K562 (cell line): ENCODE measurements around the gene NDRG3. TPM values are rescaled to one million over a fixed set of nuclear protein-coding genes. Genes with fewer than 3 reads are reported as not detected.

Experiments
- ATAC-seq: fragments of 200-7000 bp; cut with Tn5 transposase; 3 replicates; pipeline ENCODE4 v1.9.1; 2020; ENCODE audit warnings: moderate library complexity
- BruUV-seq: library from RNA; stranded (reverse); fragments of 400-500 nt; replicated peaks from 2 replicates; lab custom pipeline; 2021; lab: Mats Ljungman, UMichigan
- CTCF ChIA-PET: fragments of 300-600 bp; formaldehyde crosslinking; extraction: SDS; loops from one replicate; lab custom pipeline; 2021; ENCODE audit warnings: low intra/inter-chr PET ratio; lab: Yijun Ruan, JAX
- POLR2A ChIA-PET: fragments of 300-600, 350-650 bp; sonication (Branson Sonifier 250); formaldehyde crosslinking; extraction: SDS; loops from one replicate; lab custom pipeline; 2021; ENCODE audit warnings: antibody characterized with exemption, inconsistent platforms; lab: Yijun Ruan, JAX
- DNase-seq, 4 experiments: peaks; one replicate each; pipeline versions ENCODE4 v3.0.0 to v3.0.0-alpha.2; 2011 to 2018; ENCODE audit warnings: low spot score in 3 of 4, mixed read lengths in 3 of 4; ENCODE audit errors: extremely low read depth in 1 of 4
- FAIRE-seq: peaks from 2 replicates; lab custom pipeline; 2011; peaks lifted over from hg19 to GRCh38; lab: Jason Lieb, UNC
- H2AFZ ChIP-seq: 2 replicates; pipeline ENCODE4 v1.6.0; 2011; ENCODE audit warnings: low read depth, low read length, control low read depth, inconsistent platforms
- H3K27ac ChIP-seq: fragments of 200-600 bp; 3 replicates; pipeline ENCODE4 v1.8.0; 2011; ENCODE audit warnings: low read depth, mild to moderate bottlenecking, control low read depth, inconsistent platforms, low read length, moderate library complexity, mixed read lengths; ENCODE audit errors: extremely low read depth
- H3K27me3 ChIP-seq, 2 experiments: fragments of 300-600 bp in 1 of 2; 2 replicates in 1 of 2; 3 replicates in 1 of 2; pipeline versions ENCODE4 v1.6.0 to v1.8.0; 2011; ENCODE audit warnings: inconsistent platforms in 2 of 2, low read length in 2 of 2, mild to moderate bottlenecking in 1 of 2, mixed read lengths in 1 of 2, moderate library complexity in 1 of 2; ENCODE audit not compliant: control insufficient read depth in 2 of 2, insufficient read depth in 2 of 2
- H3K36me3 ChIP-seq: fragments of 300-600 bp; 3 replicates; pipeline ENCODE4 v1.8.0; 2011; ENCODE audit warnings: mild to moderate bottlenecking, low read length, inconsistent platforms; ENCODE audit not compliant: control insufficient read depth, insufficient read depth
- H3K4me1 ChIP-seq, 2 experiments: fragments of 200-600 bp in 1 of 2; replicated peaks in 1 of 2; 2 replicates in 1 of 2; 3 replicates in 1 of 2; pipeline versions ENCODE4 v1.5.1 to v1.8.0; 2011; ENCODE audit warnings: inconsistent platforms in 2 of 2, low read length in 2 of 2, mild to moderate bottlenecking in 1 of 2, mixed read lengths in 1 of 2, moderate library complexity in 1 of 2; ENCODE audit not compliant: control insufficient read depth in 2 of 2, insufficient read depth in 2 of 2
- H3K4me2 ChIP-seq: 2 replicates; pipeline ENCODE4 v1.6.1; 2011; ENCODE audit warnings: low read length, control low read depth, inconsistent platforms, mixed read lengths; ENCODE audit not compliant: insufficient read depth
- H3K4me3 ChIP-seq: fragments of 200-600 bp; sonication (generic), shearing (Covaris generic); 2 replicates; pipeline ENCODE4 v1.5.1; 2016; ENCODE audit warnings: control low read depth, inconsistent platforms
- H3K79me2 ChIP-seq: fragments of 200-600 bp; 3 replicates; pipeline ENCODE4 v1.8.0; 2011; ENCODE audit warnings: low read length, inconsistent platforms; ENCODE audit not compliant: control insufficient read depth, insufficient read depth
- H3K9ac ChIP-seq, 2 experiments: 2 replicates each; pipeline versions ENCODE4 v1.6.0 to v1.6.1; 2011; ENCODE audit warnings: low read depth in 2 of 2, low read length in 2 of 2, control low read depth in 1 of 2, inconsistent platforms in 1 of 2, mild to moderate bottlenecking in 1 of 2, mixed read lengths in 1 of 2; ENCODE audit not compliant: insufficient read depth in 1 of 2
- H3K9me1 ChIP-seq: one replicate; pipeline ENCODE4 v1.6.0; 2011; ENCODE audit warnings: inconsistent platforms, mild to moderate bottlenecking, low read length, moderate library complexity; ENCODE audit not compliant: control insufficient read depth, insufficient read depth
- H3K9me3 ChIP-seq: replicated peaks from 2 replicates; pipeline ENCODE4 v1.5.1; 2011; ENCODE audit warnings: low read depth, low read length, inconsistent platforms; ENCODE audit not compliant: control insufficient read depth, insufficient read depth
- H4K20me1 ChIP-seq: replicated peaks from 2 replicates; pipeline ENCODE4 v1.6.1; 2011; ENCODE audit warnings: low read length, inconsistent platforms, mixed read lengths; ENCODE audit not compliant: control insufficient read depth, insufficient read depth
- BACH1 ChIP-seq: fragments of 200-800 bp; sonication (Bioruptor generic); IDR thresholded peaks from 2 replicates; pipeline ENCODE4 v1.6.1; 2016; ENCODE audit warnings: missing genetic modification characterization, missing compliant biosample characterization
- C11orf30 ChIP-seq: fragments of 450-650 bp; IDR thresholded peaks from 2 replicates; pipeline ENCODE4 v1.6.1; 2016; ENCODE audit warnings: low read depth, mild to moderate bottlenecking
- CBFA2T3 ChIP-seq: fragments of 450-650 bp; IDR thresholded peaks from 2 replicates; pipeline ENCODE4 v1.6.1; 2017
- CHD1 ChIP-seq: fragments of 200-600 bp; sonication (generic); IDR thresholded peaks from one replicate; pipeline ENCODE4 v1.6.1; 2012; ENCODE audit warnings: mild to moderate bottlenecking, moderate library complexity, low read length, inconsistent platforms
- EGR1 ChIP-seq: fragments of 450-650 bp; conservative IDR thresholded peaks from 2 replicates; pipeline ENCODE4 v1.6.1; 2017; ENCODE audit warnings: mild to moderate bottlenecking
- ELF1 ChIP-seq: fragments of 200-800 bp; sonication (Bioruptor generic); IDR thresholded peaks from 2 replicates; pipeline ENCODE4 v1.6.1; 2016; ENCODE audit warnings: missing genetic modification characterization, missing compliant biosample characterization
- ELK1 ChIP-seq: sonication (generic); formaldehyde crosslinking; IDR thresholded peaks from 2 replicates; pipeline ENCODE4 v1.8.1; 2022; ENCODE audit warnings: missing genetic modification reagents
- EP400 ChIP-seq: fragments of 450-650 bp; IDR thresholded peaks from 2 replicates; pipeline ENCODE4 v1.6.1; 2017; ENCODE audit warnings: antibody characterized with exemption, mild to moderate bottlenecking, moderate library complexity
- ESRRA ChIP-seq: fragments of 450-650 bp; IDR thresholded peaks from 2 replicates; pipeline ENCODE4 v1.6.1; 2014; ENCODE audit warnings: low read depth, mild to moderate bottlenecking, moderate library complexity, borderline replicate concordance
- ILK ChIP-seq: fragments of 450-650 bp; IDR thresholded peaks from 2 replicates; pipeline ENCODE4 v1.6.1; 2016; ENCODE audit warnings: missing genetic modification characterization, low read depth, mild to moderate bottlenecking, missing compliant biosample characterization, moderate library complexity, borderline replicate concordance
- MAFG ChIP-seq: fragments of 450-650 bp; conservative IDR thresholded peaks from 2 replicates; pipeline ENCODE4 v1.6.1; 2016; ENCODE audit warnings: missing genetic modification characterization, missing compliant biosample characterization
- MAFK ChIP-seq: IDR thresholded peaks from 2 replicates; pipeline ENCODE4 v1.6.1; 2011; ENCODE audit warnings: low read length, improper control_type of control experiment
- NFE2 ChIP-seq: IDR thresholded peaks from 2 replicates; pipeline ENCODE4 v1.6.1; 2014; ENCODE audit warnings: antibody characterized with exemption, low read depth
- SIN3A ChIP-seq, 2 experiments: fragments of 150-350 bp in 1 of 2; IDR thresholded peaks; 2 replicates each; pipeline ENCODE4 v1.6.1; 2011 to 2016; ENCODE audit warnings: borderline replicate concordance in 2 of 2, low read depth in 2 of 2, low read length in 2 of 2, mild to moderate bottlenecking in 2 of 2, moderate library complexity in 2 of 2; ENCODE audit not compliant: control insufficient read depth in 1 of 2
- TAF1 ChIP-seq: IDR thresholded peaks from 2 replicates; pipeline ENCODE4 v1.6.1; 2011; ENCODE audit warnings: mild to moderate bottlenecking, low read length, moderate library complexity; ENCODE audit not compliant: insufficient read depth, control insufficient read depth, severe bottlenecking; ENCODE audit errors: extremely low read depth
- TCF3 ChIP-seq: sonication (generic); formaldehyde crosslinking; IDR thresholded peaks from 2 replicates; pipeline ENCODE4 v1.4.0; 2020; ENCODE audit warnings: mild to moderate bottlenecking, missing genetic modification reagents
- ZBTB7A ChIP-seq: IDR thresholded peaks from 2 replicates; pipeline ENCODE4 v1.6.1; 2011; ENCODE audit warnings: low read depth, mild to moderate bottlenecking, low read length, moderate library complexity, borderline replicate concordance; ENCODE audit not compliant: control insufficient read depth
- ZNF282 ChIP-seq: sonication (generic); formaldehyde crosslinking; IDR thresholded peaks from 2 replicates; pipeline ENCODE4 v1.8.1; 2023; ENCODE audit warnings: missing genetic modification reagents
- ZNF707 ChIP-seq: fragments of 250-450 bp; sonication (Bioruptor Pico); conservative IDR thresholded peaks from 2 replicates; pipeline ENCODE4 v1.8.0; 2022; ENCODE audit warnings: inconsistent platforms, mild to moderate bottlenecking, moderate library complexity
- WGBS: fragments of 100-300 bp; shearing (Covaris generic); methylation state at CpG from one replicate; pipeline ENCODE4 v1.1.6; 2016; ENCODE audit warnings: low coverage, mixed read lengths; ENCODE audit not compliant: insufficient coverage; ENCODE audit errors: missing lambda C conversion rate; 5-methylcytosine and 5-hydroxymethylcytosine counted together
- in situ Hi-C: fragments of 300-500 bp; cut with MboI; formaldehyde crosslinking; loops from 4 replicates; pipeline ENCODE4 v1.15.0; 2018; ENCODE audit warnings: inconsistent platforms, mixed read lengths
- intact Hi-C: fragments of 100-400 bp; cut with micrococcal nuclease; formaldehyde crosslinking; loops from 2 replicates; pipeline ENCODE4 v1.14.2; 2022
- polyA plus RNA-seq, 8 experiments: library from polyadenylated mRNA; depleted of rRNA in 4 of 8; stranded (reverse) in 5 of 8; unstranded in 3 of 8; fragments of >200 nt; fragmentation: Nextera tagmentation in 2 of 8; fragmentation: Illumina TruSeq in 1 of 8; extraction: Ambion mirVana in 2 of 8; extraction: Trizol in 1 of 8; gene quantifications; 2 replicates each; pipeline versions ENCODE4 v1.2.1 to v1.2.3, GENCODE V29; 2011 to 2014; ENCODE audit warnings: inconsistent platforms in 1 of 8, missing spikeins in 1 of 8
- total RNA-seq, 7 experiments: library from RNA; depleted of rRNA in 6 of 7; stranded (reverse); fragments of >200 nt in 6 of 7; fragmentation: Illumina TruSeq in 2 of 7; extraction: Trizol in 2 of 7; gene quantifications; 2 replicates each; pipeline versions ENCODE4 v1.2.1 to v1.2.3, GENCODE V29; 2011 to 2021; ENCODE audit warnings: low replicate concordance in 1 of 7

NDRG3 gene
- total and polyA plus RNA-seq, 9 of the 15 experiments (the other 6 are each of a cell fraction or from before 2014, with no cell fraction given): 14.6 to 39.4 (median 24.4) TPM

DNA sequence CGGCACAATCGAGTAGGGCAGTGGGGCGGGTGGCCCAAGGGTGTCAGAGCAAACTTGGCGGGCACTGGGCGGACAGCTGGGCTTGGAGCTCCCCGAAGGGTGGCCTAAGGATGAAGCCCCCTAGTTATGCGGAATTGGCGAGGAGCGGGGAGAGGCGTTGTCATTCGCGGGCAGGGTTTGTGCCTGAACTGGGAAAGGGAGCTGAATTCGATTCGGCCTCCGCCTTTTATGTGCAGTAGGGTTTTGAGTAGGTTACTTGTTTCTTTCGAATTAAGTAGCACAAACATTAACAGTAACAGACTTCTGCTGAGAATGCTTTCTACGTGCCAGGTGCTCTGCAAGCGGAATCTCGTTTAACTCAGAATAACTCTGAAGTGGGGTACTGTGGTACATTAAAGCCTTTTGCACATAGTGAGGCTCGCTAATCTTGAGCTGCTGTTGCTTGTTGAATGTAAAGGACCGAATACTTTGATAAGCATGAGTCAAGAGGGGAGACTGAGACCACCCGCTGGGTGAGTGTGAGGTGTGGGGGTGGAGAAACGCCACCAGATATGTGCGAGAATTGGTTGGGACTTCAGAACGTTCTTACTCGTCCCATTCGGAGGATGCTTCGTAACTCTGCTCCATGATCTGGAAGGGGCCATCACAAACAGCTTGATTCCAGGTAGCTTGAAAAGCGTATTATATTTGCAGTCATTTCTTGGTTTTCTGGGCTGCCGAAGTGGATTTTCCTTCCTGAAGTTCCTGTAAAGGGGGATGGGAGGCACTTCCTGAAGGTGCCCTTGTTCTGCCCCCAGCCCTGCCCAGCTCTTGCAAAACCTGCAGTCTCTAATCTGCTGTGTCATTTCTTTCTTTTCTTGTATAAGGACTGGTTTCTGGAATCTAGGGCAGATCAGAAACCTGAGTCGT lies 139.5 kb downstream of the NDRG3 start:
- FAIRE-seq (peak; percentile 82), ATAC-seq (no peak), DNase-seq (peak in 2 of 4 experiments; percentile 27 to 68)
- intact Hi-C loops: no loop called here
- peak overlapping the region; percentile 94 to 97 for H3K9ac ChIP-seq
- peak overlapping the region; percentile 94 for H3K4me2 ChIP-seq
- H3K27ac ChIP-seq: peak overlapping the region; percentile 89
- ChIA-PET POLR2A (interaction anchor here (0.5 to 3.2 kb wide), 14 partner anchors 10 to 852 kb away, joined by 3 to 18 read pairs (median 4); partner anchors contain the start of gene DSN1), CTCF (interaction anchor here (0.7 to 1.0 kb wide), 2 partner anchors 50 to 123 kb away, joined by 3 to 4 read pairs; no protein-coding TSS in a partner anchor)
- in situ Hi-C loops: no loop called here
- H3K36me3 ChIP-seq: peaks cover 37% of the 10 kb centered on the region
- H4K20me1 ChIP-seq: peaks cover 7% of the 10 kb centered on the region; the same call in 1 of the 2 replicates
- TSS peak; percentile 57 for BruUV-seq
- H3K27me3 ChIP-seq: no peaks in the 10 kb centered on the region
- no peaks in the 10 kb centered on the region for H3K9me1 ChIP-seq
- WGBS: under 1% methylated on average over 31 of the region's 31 CpGs
- H3K4me3 ChIP-seq: peak overlapping the region; percentile 98
- peaks cover 31% of the 10 kb centered on the region for H3K79me2 ChIP-seq
- peak overlapping the region; percentile 90; the same call in 1 of the 2 replicates for H2AFZ ChIP-seq
- H3K4me1 ChIP-seq: peaks cover 8 to 12% of the 10 kb centered on the region in 2 experiments
- no peaks in the 10 kb centered on the region for H3K9me3 ChIP-seq
- TF ChIP-seq TAF1 (peak; percentile 21), ZNF707 (no peak), MAFK (peak; percentile 33; the same call in 1 of the 2 replicates), CHD1 (peak; percentile 61), MAFG (peak; percentile 73), ELK1 (CRISPR knock-in tag) (no peak), ZBTB7A (peak; percentile 75; the same call in 1 of the 2 replicates), TCF3 (CRISPR knock-in tag) (no peak), ESRRA (peak; percentile 61; the same call in 1 of the 2 replicates), C11orf30 (peak; percentile 82), EP400 (0 out of 2 replicates have a peak, but pooled peaks have one; percentile 16), ILK (no peak), EGR1 (peak; percentile 48), CBFA2T3 (0 out of 2 replicates have a peak, but pooled peaks have one; percentile 13), NFE2 (peak; percentile 89), ZNF282 (CRISPR knock-in tag) (0 out of 2 replicates have a peak, but pooled peaks have one; percentile 58), BACH1 (tag) (peak; percentile 64; the same call in 1 of the 2 replicates), SIN3A (IDR thresholded peaks at IDR 0.05; ENCODE audit: borderline replicate concordance in 2 of 2, control insufficient read depth in 1 of 2, low read depth in 2 of 2, low read length in 2 of 2) (peak in 1 of 2 experiments; percentile 10; a peak in 1 of 4 replicates), ELF1 (peak; percentile 1; the same call in 1 of the 2 replicates)
